NCI-H2081 (cell line): ENCODE data around the gene CXorf66.
"Not testable (repeated sequence)": the region's sequence is repeated elsewhere in the genome, so short reads cannot be mapped to it uniquely, and the experiment has no call there.

Source experiments
- DNase-seq, 2 experiments: peaks; one replicate each; lab custom pipeline; 2025; lab: John Stamatoyannopoulos, UW

Gene CXorf66

GRCh38 chrX:139965421-139965820 lies at the start of gene CXorf66:
CXorf66 (minus strand) TSS chrX:139965521; CDS start chrX:139965496, 25 bp downstream.
- DNase-seq = no peak

GRCh38 chrX:139982856-139983255 lies 17.5 kb upstream of the CXorf66 start:
- DNase-seq = no peak

- DNase-seq = no peak
These were observed 9.2 kb upstream of the CXorf66 start for GRCh38 chrX:139974471-139974870.

- DNase-seq = no peak
These were observed 7.6 kb upstream of the CXorf66 start for GRCh38 chrX:139972629-139973624.

GRCh38 chrX:139972113-139972512 lies 6.8 kb upstream of the CXorf66 start:
- DNase-seq = no peak

- DNase-seq = no peak
These were observed 6.1 kb upstream of the CXorf66 start for GRCh38 chrX:139971394-139971749.

GRCh38 chrX:139969286-139969685 lies 4.0 kb upstream of the CXorf66 start:
- DNase-seq = no peak

- DNase-seq = no peak
These were observed 2.4 kb upstream of the CXorf66 start for GRCh38 chrX:139967750-139968149.

- DNase-seq = no peak
These were observed 2.0 kb upstream of the CXorf66 start for GRCh38 chrX:139967300-139967699.

GRCh38 chrX:139966159-139966558 lies 838 bp upstream of the CXorf66 start:
- DNase-seq = not testable (repeated sequence)

- DNase-seq = not testable (repeated sequence)
These were observed 4.2 kb downstream of the CXorf66 start for GRCh38 chrX:139961091-139961490.

- no peak for DNase-seq
These were observed 15.6 kb downstream of the CXorf66 start for GRCh38 chrX:139949703-139950102.

GRCh38 chrX:139945075-139945474 lies 20.2 kb downstream of the CXorf66 start:
- DNase-seq = no peak

- DNase-seq = no peak
These were observed 29.1 kb downstream of the CXorf66 start for GRCh38 chrX:139936259-139936658.

- DNase-seq = no peak
These were observed 31.4 kb downstream of the CXorf66 start for GRCh38 chrX:139933904-139934303.

- DNase-seq = peak; percentile 61 to 64
These were observed 32.2 kb downstream of the CXorf66 start, which contains the start of gene ATP11C for GRCh38 chrX:139932901-139933796. ATP11C (minus strand) TSS chrX:139933053; CDS start chrX:139932042, 1,011 bp downstream.

- peak in 1 of 2 experiments; percentile 24 for DNase-seq
These were observed 33.0 kb downstream of the CXorf66 start for GRCh38 chrX:139932073-139932900.

- DNase-seq = peak in 1 of 2 experiments; percentile 3
These were observed 33.7 kb downstream of the CXorf66 start for GRCh38 chrX:139931646-139932072.

GRCh38 chrX:139930916-139931645 lies 34.2 kb downstream of the CXorf66 start:
- no peak for DNase-seq

- no peak for DNase-seq
These were observed 34.9 kb downstream of the CXorf66 start for GRCh38 chrX:139930401-139930800.

GRCh38 chrX:139929876-139930275 lies 35.4 kb downstream of the CXorf66 start:
- no peak for DNase-seq
